ENCODE results near the gene PRIMA1.

PRIMA1 gene

GRCh38 chr14:93727917-93728650, 60.2 kb downstream of the PRIMA1 start:
- Histone ChIP-seq H3K4me3 (ENCODE audit: low read length) (no peak overlapping the region), H3K9me3 (ENCODE audit: control insufficient read depth, low read depth, low read length) (no peaks in the 10 kb centered on the region), H3K27me3 (ENCODE audit: control insufficient read depth, insufficient read depth, low read length) (no peaks in the 10 kb centered on the region), H3K4me1 (ENCODE audit: control insufficient read depth, low read depth, low read length) (no peaks in the 10 kb centered on the region), H3K27ac (ENCODE audit: low read length) (no peak overlapping the region), H3K36me3 (ENCODE audit: control insufficient read depth, low read depth, low read length) (no peaks in the 10 kb centered on the region), H3K9ac (ENCODE audit: low read length) (no peak overlapping the region)

GRCh38 chr14:93727039-93727740, 61.1 kb downstream of the PRIMA1 start:
- no peak overlapping the region for H3K4me3 ChIP-seq (ENCODE audit: low read length)
- H3K4me1 ChIP-seq (ENCODE audit: control insufficient read depth, low read depth, low read length): no peaks in the 10 kb centered on the region
- H3K27me3 ChIP-seq (ENCODE audit: control insufficient read depth, insufficient read depth, low read length): no peaks in the 10 kb centered on the region
- no peaks in the 10 kb centered on the region for H3K36me3 ChIP-seq (ENCODE audit: control insufficient read depth, low read depth, low read length)
- H3K9me3 ChIP-seq (ENCODE audit: control insufficient read depth, low read depth, low read length): no peaks in the 10 kb centered on the region
- no peak overlapping the region for H3K9ac ChIP-seq (ENCODE audit: low read length)
- no peak overlapping the region for H3K27ac ChIP-seq (ENCODE audit: low read length)

- H3K9me3 ChIP-seq (ENCODE audit: control insufficient read depth, low read depth, low read length): no peaks in the 10 kb centered on the region
- no peaks in the 10 kb centered on the region for H3K4me1 ChIP-seq (ENCODE audit: control insufficient read depth, low read depth, low read length)
- no peaks in the 10 kb centered on the region for H3K36me3 ChIP-seq (ENCODE audit: control insufficient read depth, low read depth, low read length)
- H3K9ac ChIP-seq (ENCODE audit: low read length): no peak overlapping the region
- no peak overlapping the region for H3K4me3 ChIP-seq (ENCODE audit: low read length)
- no peak overlapping the region for H3K27ac ChIP-seq (ENCODE audit: low read length)
- no peaks in the 10 kb centered on the region for H3K27me3 ChIP-seq (ENCODE audit: control insufficient read depth, insufficient read depth, low read length)
Observed at GRCh38 chr14:93725993-93726392, 62.3 kb downstream of the PRIMA1 start.

- no peaks in the 10 kb centered on the region for H3K4me1 ChIP-seq (ENCODE audit: control insufficient read depth, low read depth, low read length)
- H3K27me3 ChIP-seq (ENCODE audit: control insufficient read depth, insufficient read depth, low read length): no peaks in the 10 kb centered on the region
- H3K4me3 ChIP-seq (ENCODE audit: low read length): no peak overlapping the region
- H3K27ac ChIP-seq (ENCODE audit: low read length): no peak overlapping the region
- H3K9me3 ChIP-seq (ENCODE audit: control insufficient read depth, low read depth, low read length): no peaks in the 10 kb centered on the region
- no peak overlapping the region for H3K9ac ChIP-seq (ENCODE audit: low read length)
- no peaks in the 10 kb centered on the region for H3K36me3 ChIP-seq (ENCODE audit: control insufficient read depth, low read depth, low read length)
Observed at GRCh38 chr14:93725002-93725582, 63.2 kb downstream of the PRIMA1 start.

- Histone ChIP-seq H3K4me1 (ENCODE audit: control insufficient read depth, low read depth, low read length) (no peaks in the 10 kb centered on the region), H3K4me3 (ENCODE audit: low read length) (no peak overlapping the region), H3K36me3 (ENCODE audit: control insufficient read depth, low read depth, low read length) (no peaks in the 10 kb centered on the region), H3K9ac (ENCODE audit: low read length) (no peak overlapping the region), H3K27ac (ENCODE audit: low read length) (no peak overlapping the region), H3K27me3 (ENCODE audit: control insufficient read depth, insufficient read depth, low read length) (no peaks in the 10 kb centered on the region), H3K9me3 (ENCODE audit: control insufficient read depth, low read depth, low read length) (no peaks in the 10 kb centered on the region)
Observed at GRCh38 chr14:93723001-93723400, 65.3 kb downstream of the PRIMA1 start.

- Histone ChIP-seq H3K9ac (ENCODE audit: low read length) (no peak overlapping the region), H3K27ac (ENCODE audit: low read length) (no peak overlapping the region), H3K27me3 (ENCODE audit: control insufficient read depth, insufficient read depth, low read length) (no peaks in the 10 kb centered on the region), H3K4me1 (ENCODE audit: control insufficient read depth, low read depth, low read length) (no peaks in the 10 kb centered on the region), H3K4me3 (ENCODE audit: low read length) (no peak overlapping the region), H3K36me3 (ENCODE audit: control insufficient read depth, low read depth, low read length) (no peaks in the 10 kb centered on the region), H3K9me3 (ENCODE audit: control insufficient read depth, low read depth, low read length) (no peaks in the 10 kb centered on the region)
Observed at GRCh38 chr14:93720981-93721483, 67.3 kb downstream of the PRIMA1 start.

GRCh38 chr14:93720076-93720815, 68.0 kb downstream of the PRIMA1 start:
- H3K27ac ChIP-seq (ENCODE audit: low read length): no peak overlapping the region
- no peaks in the 10 kb centered on the region for H3K27me3 ChIP-seq (ENCODE audit: control insufficient read depth, insufficient read depth, low read length)
- no peak overlapping the region for H3K4me3 ChIP-seq (ENCODE audit: low read length)
- no peaks in the 10 kb centered on the region for H3K4me1 ChIP-seq (ENCODE audit: control insufficient read depth, low read depth, low read length)
- no peak overlapping the region for H3K9ac ChIP-seq (ENCODE audit: low read length)
- H3K36me3 ChIP-seq (ENCODE audit: control insufficient read depth, low read depth, low read length): no peaks in the 10 kb centered on the region
- H3K9me3 ChIP-seq (ENCODE audit: control insufficient read depth, low read depth, low read length): no peaks in the 10 kb centered on the region

GRCh38 chr14:93719256-93719655, 69.0 kb downstream of the PRIMA1 start:
- Histone ChIP-seq H3K27me3 (ENCODE audit: control insufficient read depth, insufficient read depth, low read length) (no peaks in the 10 kb centered on the region), H3K9ac (ENCODE audit: low read length) (no peak overlapping the region), H3K36me3 (ENCODE audit: control insufficient read depth, low read depth, low read length) (no peaks in the 10 kb centered on the region), H3K4me1 (ENCODE audit: control insufficient read depth, low read depth, low read length) (no peaks in the 10 kb centered on the region), H3K4me3 (ENCODE audit: low read length) (no peak overlapping the region), H3K9me3 (ENCODE audit: control insufficient read depth, low read depth, low read length) (no peaks in the 10 kb centered on the region), H3K27ac (ENCODE audit: low read length) (no peak overlapping the region)

- no peak overlapping the region for H3K9ac ChIP-seq (ENCODE audit: low read length)
- H3K4me1 ChIP-seq (ENCODE audit: control insufficient read depth, low read depth, low read length): peaks cover 4% of the 10 kb centered on the region
- H3K4me3 ChIP-seq (ENCODE audit: low read length): no peak overlapping the region
- no peaks in the 10 kb centered on the region for H3K27me3 ChIP-seq (ENCODE audit: control insufficient read depth, insufficient read depth, low read length)
- H3K9me3 ChIP-seq (ENCODE audit: control insufficient read depth, low read depth, low read length): no peaks in the 10 kb centered on the region
- H3K27ac ChIP-seq (ENCODE audit: low read length): no peak overlapping the region
- H3K36me3 ChIP-seq (ENCODE audit: control insufficient read depth, low read depth, low read length): no peaks in the 10 kb centered on the region
Observed at GRCh38 chr14:93717668-93718320, 70.5 kb downstream of the PRIMA1 start.

- H3K4me1 ChIP-seq (ENCODE audit: control insufficient read depth, low read depth, low read length): peaks cover 8% of the 10 kb centered on the region
- no peaks in the 10 kb centered on the region for H3K36me3 ChIP-seq (ENCODE audit: control insufficient read depth, low read depth, low read length)
- no peak overlapping the region for H3K27ac ChIP-seq (ENCODE audit: low read length)
- no peak overlapping the region for H3K9ac ChIP-seq (ENCODE audit: low read length)
- no peak overlapping the region for H3K4me3 ChIP-seq (ENCODE audit: low read length)
- H3K9me3 ChIP-seq (ENCODE audit: control insufficient read depth, low read depth, low read length): no peaks in the 10 kb centered on the region
- H3K27me3 ChIP-seq (ENCODE audit: control insufficient read depth, insufficient read depth, low read length): no peaks in the 10 kb centered on the region
Observed at GRCh38 chr14:93716746-93717667, 71.3 kb downstream of the PRIMA1 start.
